Smooth muscle cell (in vitro differentiated cells): Measurements from ENCODE around the gene PTGFRN. TPM values are rescaled to one million over a fixed set of nuclear protein-coding genes. Genes with fewer than 3 reads are reported as not detected.

ENCODE experiments used
- DNase-seq: peaks from one replicate; lab custom pipeline; 2025; ENCODE audit not compliant: unreplicated experiment; lab: John Stamatoyannopoulos, UW
- H2AFZ ChIP-seq: fragments of 200-600 bp; sonication (generic); 2 replicates; pipeline ENCODE4 v1.6.0; 2016; ENCODE audit warnings: antibody characterized with exemption, low read depth, mild to moderate bottlenecking
- H3F3A ChIP-seq: fragments of 200-600 bp; sonication (generic); 2 replicates; pipeline ENCODE4 v1.6.0; 2017; ENCODE audit warnings: antibody characterized with exemption, low read depth
- H3K27ac ChIP-seq: fragments of 200-600 bp; sonication (generic); 2 replicates; pipeline ENCODE4 v1.5.1; 2016; ENCODE audit warnings: low read depth, mild to moderate bottlenecking
- H3K27me3 ChIP-seq: fragments of 200-600 bp; sonication (generic); 2 replicates; pipeline ENCODE4 v1.6.1; 2016; ENCODE audit warnings: low read depth, mild to moderate bottlenecking
- H3K36me3 ChIP-seq: fragments of 200-600 bp; sonication (generic); 2 replicates; pipeline ENCODE4 v1.5.1; 2016; ENCODE audit warnings: low read depth
- H3K4me1 ChIP-seq: fragments of 200-600 bp; sonication (generic); 2 replicates; pipeline ENCODE4 v1.5.1; 2016; ENCODE audit warnings: low read depth
- H3K4me2 ChIP-seq: fragments of 200-600 bp; sonication (generic); 2 replicates; pipeline ENCODE4 v1.6.0; 2016; ENCODE audit warnings: mild to moderate bottlenecking
- H3K4me3 ChIP-seq: fragments of 200-600 bp; sonication (generic); 2 replicates; pipeline ENCODE4 v1.5.1; 2016; ENCODE audit warnings: mild to moderate bottlenecking
- H3K79me2 ChIP-seq: fragments of 200-600 bp; sonication (generic); 2 replicates; pipeline ENCODE4 v1.6.0; 2016; ENCODE audit warnings: low read depth, mild to moderate bottlenecking
- H3K9ac ChIP-seq: fragments of 200-600 bp; sonication (generic); 2 replicates; pipeline ENCODE4 v1.6.0; 2016; ENCODE audit warnings: low read depth
- H3K9me3 ChIP-seq: fragments of 200-600 bp; sonication (generic); replicated peaks from 2 replicates; pipeline ENCODE4 v1.5.1; 2016; ENCODE audit warnings: low read depth
- H4K20me1 ChIP-seq: fragments of 200-600 bp; sonication (generic); 2 replicates; pipeline ENCODE4 v1.6.0; 2016; ENCODE audit warnings: low read depth
- CTCF ChIP-seq: fragments of 200-600 bp; sonication (generic); IDR thresholded peaks from 2 replicates; pipeline ENCODE4 v1.5.1; 2017; ENCODE audit warnings: borderline replicate concordance, mild to moderate bottlenecking, antibody characterized with exemption; ENCODE audit not compliant: insufficient read depth, poor library complexity, severe bottlenecking
- WGBS: methylation state at CpG from one replicate; pipeline ENCODE4 v1.1.7; 2016; ENCODE audit warnings: low lambda C conversion rate; 5-methylcytosine and 5-hydroxymethylcytosine counted together
- polyA plus RNA-seq: library from polyadenylated mRNA; unstranded; fragments of >200 nt; fragmentation: Nextera tagmentation; extraction: Ambion mirVana; gene quantifications from 2 replicates; pipeline ENCODE4 v1.2.1, GENCODE V29; 2016
- total RNA-seq: library from RNA; depleted of rRNA; stranded (reverse); fragments of >200 nt; gene quantifications from 2 replicates; pipeline ENCODE4 v1.2.3, GENCODE V29; 2014

The PTGFRN gene
- total and polyA plus RNA-seq, 2 experiments from 2014 or later, result 64.2 to 97.9 TPM

- 82% methylated on average over 5 of the region's 5 CpGs for WGBS
- no peaks in the 10 kb centered on the region for H3K4me1 ChIP-seq
- H3K79me2 ChIP-seq, result no peaks in the 10 kb centered on the region
- no peak overlapping the region for H3K27ac ChIP-seq
- no peak overlapping the region for H3K9ac ChIP-seq
- H3K4me2 ChIP-seq, result no peak overlapping the region
- H3K36me3 ChIP-seq, result no peaks in the 10 kb centered on the region
- TF ChIP-seq CTCF, result no peak
- no peak overlapping the region for H3K4me3 ChIP-seq
- no peak overlapping the region for H2AFZ ChIP-seq
- no peaks in the 10 kb centered on the region for H3K9me3 ChIP-seq
- H3K27me3 ChIP-seq, result no peaks in the 10 kb centered on the region
- no peaks in the 10 kb centered on the region for H4K20me1 ChIP-seq
- no peaks in the 10 kb centered on the region for H3F3A ChIP-seq
- DNase-seq, result no peak
Observed at GRCh38 chr1:116983112-116983511, 73.4 kb downstream of the PTGFRN start.

GRCh38 chr1:116983678-116984077, 74.0 kb downstream of the PTGFRN start:
- WGBS, result 83% methylated on average over 4 of the region's 4 CpGs
- TF ChIP-seq CTCF, result no peak
- no peak overlapping the region for H3K4me3 ChIP-seq
- H2AFZ ChIP-seq, result no peak overlapping the region
- H3K4me1 ChIP-seq, result no peaks in the 10 kb centered on the region
- no peaks in the 10 kb centered on the region for H3K27me3 ChIP-seq
- H3F3A ChIP-seq, result no peaks in the 10 kb centered on the region
- no peak overlapping the region for H3K4me2 ChIP-seq
- H3K36me3 ChIP-seq, result no peaks in the 10 kb centered on the region
- H3K9ac ChIP-seq, result no peak overlapping the region
- no peak for DNase-seq
- H3K79me2 ChIP-seq, result no peaks in the 10 kb centered on the region
- H3K27ac ChIP-seq, result no peak overlapping the region
- H4K20me1 ChIP-seq, result no peaks in the 10 kb centered on the region
- no peaks in the 10 kb centered on the region for H3K9me3 ChIP-seq

GRCh38 chr1:116984406-116985160, 74.9 kb downstream of the PTGFRN start:
- no peak for TF ChIP-seq CTCF
- H3K36me3 ChIP-seq, result no peaks in the 10 kb centered on the region
- H3K27me3 ChIP-seq, result no peaks in the 10 kb centered on the region
- no peaks in the 10 kb centered on the region for H3K79me2 ChIP-seq
- no peaks in the 10 kb centered on the region for H4K20me1 ChIP-seq
- H3K9ac ChIP-seq, result no peak overlapping the region
- H3F3A ChIP-seq, result no peaks in the 10 kb centered on the region
- H3K4me2 ChIP-seq, result no peak overlapping the region
- no peaks in the 10 kb centered on the region for H3K9me3 ChIP-seq
- no peak overlapping the region for H3K27ac ChIP-seq
- H3K4me1 ChIP-seq, result no peaks in the 10 kb centered on the region
- WGBS, result 98% methylated on average over 12 of the region's 14 CpGs
- no peak overlapping the region for H2AFZ ChIP-seq
- no peak overlapping the region for H3K4me3 ChIP-seq
- DNase-seq, result no peak
